ENCODE results near the gene PARVB. TPM values are rescaled to one million over a fixed set of nuclear protein-coding genes. Genes with fewer than 3 reads are reported as not detected.

The PARVB gene
- total RNA-seq, 1 donor from 2014 or later, result 49.3 TPM

DNA sequence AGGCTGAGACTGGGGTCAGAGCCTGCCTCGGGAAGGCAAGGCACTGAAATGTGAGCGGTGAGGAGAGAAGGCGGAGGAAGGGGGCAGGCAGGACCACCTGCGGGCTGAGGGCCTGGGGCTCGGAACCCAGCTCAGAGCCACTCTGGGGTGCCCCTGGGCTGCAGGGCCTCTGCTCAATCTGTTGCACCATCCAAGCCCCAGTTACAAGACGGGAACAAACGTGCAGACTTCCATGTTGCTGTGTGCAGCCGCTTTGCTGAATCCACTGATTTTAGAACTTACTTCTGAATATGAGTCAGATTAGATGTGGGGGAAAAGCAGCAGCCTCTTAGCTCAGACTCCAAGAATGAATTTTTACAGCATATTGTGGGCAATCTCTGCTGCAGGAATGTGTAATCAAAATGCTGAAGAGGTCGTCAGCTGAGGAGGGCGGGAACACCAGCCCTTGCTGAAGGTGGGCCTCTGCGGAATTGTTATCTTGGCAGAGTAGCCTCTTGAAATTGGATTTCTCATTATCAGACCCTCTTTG lies 178.2 kb downstream of the PARVB start:
- no peak for DNase-seq
- ATAC-seq, result no peak

DNA sequence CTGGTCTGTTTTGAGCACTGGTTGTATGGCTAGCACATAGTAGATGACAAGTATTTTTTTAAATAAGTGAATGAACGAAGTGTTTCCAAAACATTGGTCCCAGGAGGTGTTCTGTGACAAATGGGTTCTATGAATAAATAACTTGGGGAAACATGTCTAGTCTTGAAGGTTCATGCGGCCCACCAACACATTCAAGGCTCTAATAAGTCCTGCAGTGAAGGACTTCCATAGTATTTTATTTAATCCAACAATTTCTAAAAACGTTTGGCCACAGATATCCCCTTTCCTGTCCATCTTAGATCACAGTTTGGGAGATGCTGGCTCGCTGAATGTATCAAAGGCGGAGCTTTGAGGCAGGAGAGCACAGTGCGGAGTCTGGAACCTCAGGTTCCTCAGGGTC lies 179.1 kb downstream of the PARVB start:
- intact Hi-C loops (cut with DNase I), result no loop called here
- Histone ChIP-seq H3K27me3 (peaks cover 4% of the 10 kb centered on the region), H3K4me3 (no peak overlapping the region), H3K4me1 (no peaks in the 10 kb centered on the region), H3K36me3 (no peaks in the 10 kb centered on the region), H3K9me3 (no peaks in the 10 kb centered on the region), H3K27ac (no peak overlapping the region)
- ATAC-seq (no peak), DNase-seq (no peak)
- TF ChIP-seq, protein P1, sequence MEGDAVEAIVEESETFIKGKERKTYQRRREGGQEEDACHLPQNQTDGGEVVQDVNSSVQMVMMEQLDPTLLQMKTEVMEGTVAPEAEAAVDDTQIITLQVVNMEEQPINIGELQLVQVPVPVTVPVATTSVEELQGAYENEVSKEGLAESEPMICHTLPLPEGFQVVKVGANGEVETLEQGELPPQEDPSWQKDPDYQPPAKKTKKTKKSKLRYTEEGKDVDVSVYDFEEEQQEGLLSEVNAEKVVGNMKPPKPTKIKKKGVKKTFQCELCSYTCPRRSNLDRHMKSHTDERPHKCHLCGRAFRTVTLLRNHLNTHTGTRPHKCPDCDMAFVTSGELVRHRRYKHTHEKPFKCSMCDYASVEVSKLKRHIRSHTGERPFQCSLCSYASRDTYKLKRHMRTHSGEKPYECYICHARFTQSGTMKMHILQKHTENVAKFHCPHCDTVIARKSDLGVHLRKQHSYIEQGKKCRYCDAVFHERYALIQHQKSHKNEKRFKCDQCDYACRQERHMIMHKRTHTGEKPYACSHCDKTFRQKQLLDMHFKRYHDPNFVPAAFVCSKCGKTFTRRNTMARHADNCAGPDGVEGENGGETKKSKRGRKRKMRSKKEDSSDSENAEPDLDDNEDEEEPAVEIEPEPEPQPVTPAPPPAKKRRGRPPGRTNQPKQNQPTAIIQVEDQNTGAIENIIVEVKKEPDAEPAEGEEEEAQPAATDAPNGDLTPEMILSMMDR (IDR thresholded peaks at IDR 0.05), result no peak

More for the DNA sequence above, 178.2 kb downstream of the PARVB start:
- H3K36me3 ChIP-seq, result no peaks in the 10 kb centered on the region
- H3K9me3 ChIP-seq, result no peaks in the 10 kb centered on the region
- no peak overlapping the region for H3K27ac ChIP-seq
- H3K4me3 ChIP-seq, result no peak overlapping the region
- peaks cover 4% of the 10 kb centered on the region for H3K27me3 ChIP-seq
- no peaks in the 10 kb centered on the region for H3K4me1 ChIP-seq
- intact Hi-C loops (cut with DNase I), result no loop called here
- TF ChIP-seq, protein P1 (IDR thresholded peaks at IDR 0.05), result no peak

DNA sequence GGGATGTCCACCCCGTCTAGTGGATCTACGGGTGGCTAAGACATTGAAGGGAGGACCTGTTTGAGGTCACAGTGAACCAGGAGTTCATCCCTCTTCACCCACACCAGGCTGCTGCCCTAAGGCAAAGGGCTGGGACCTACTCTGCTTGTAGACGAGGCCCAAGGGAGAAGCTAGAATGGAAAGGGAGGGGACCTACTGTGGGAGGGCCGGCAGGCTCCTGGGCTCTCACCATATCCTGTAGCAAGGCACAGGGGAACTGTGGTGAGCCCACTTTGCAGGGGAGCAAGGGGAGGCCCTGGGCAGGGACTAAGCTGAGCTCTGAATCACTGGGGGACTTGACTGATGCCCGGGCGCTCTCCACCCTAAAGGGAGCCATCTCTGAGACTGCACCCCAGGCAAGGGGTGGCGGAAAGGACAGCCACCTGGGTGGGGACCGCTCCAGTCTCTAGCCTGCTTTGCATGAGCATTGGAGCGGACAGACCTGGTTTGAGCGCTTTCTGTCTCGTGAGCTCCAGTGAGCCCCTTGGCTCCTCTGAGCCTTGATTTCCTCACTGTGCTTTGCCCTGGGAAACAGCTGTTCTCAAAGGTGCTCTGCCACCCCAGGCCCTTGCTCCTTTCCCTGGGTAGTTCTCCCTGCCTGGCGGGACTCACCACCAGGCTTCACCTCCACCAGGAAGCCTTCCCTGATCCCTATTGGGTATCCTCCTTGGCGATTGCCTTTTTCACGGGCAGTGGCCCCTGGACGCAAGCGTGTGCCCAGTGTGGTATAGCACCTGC lies 180.8 kb downstream of the PARVB start:
- Histone ChIP-seq H3K36me3 (no peaks in the 10 kb centered on the region), H3K27me3 (peaks cover 4% of the 10 kb centered on the region), H3K27ac (no peak overlapping the region), H3K4me1 (no peaks in the 10 kb centered on the region), H3K9me3 (peaks cover 11% of the 10 kb centered on the region), H3K4me3 (no peak overlapping the region)
- TF ChIP-seq, protein P1 (IDR thresholded peaks at IDR 0.05), result no peak
- intact Hi-C loops (cut with DNase I), result no loop called here
- ATAC-seq, result no peak
- no peak for DNase-seq

DNA sequence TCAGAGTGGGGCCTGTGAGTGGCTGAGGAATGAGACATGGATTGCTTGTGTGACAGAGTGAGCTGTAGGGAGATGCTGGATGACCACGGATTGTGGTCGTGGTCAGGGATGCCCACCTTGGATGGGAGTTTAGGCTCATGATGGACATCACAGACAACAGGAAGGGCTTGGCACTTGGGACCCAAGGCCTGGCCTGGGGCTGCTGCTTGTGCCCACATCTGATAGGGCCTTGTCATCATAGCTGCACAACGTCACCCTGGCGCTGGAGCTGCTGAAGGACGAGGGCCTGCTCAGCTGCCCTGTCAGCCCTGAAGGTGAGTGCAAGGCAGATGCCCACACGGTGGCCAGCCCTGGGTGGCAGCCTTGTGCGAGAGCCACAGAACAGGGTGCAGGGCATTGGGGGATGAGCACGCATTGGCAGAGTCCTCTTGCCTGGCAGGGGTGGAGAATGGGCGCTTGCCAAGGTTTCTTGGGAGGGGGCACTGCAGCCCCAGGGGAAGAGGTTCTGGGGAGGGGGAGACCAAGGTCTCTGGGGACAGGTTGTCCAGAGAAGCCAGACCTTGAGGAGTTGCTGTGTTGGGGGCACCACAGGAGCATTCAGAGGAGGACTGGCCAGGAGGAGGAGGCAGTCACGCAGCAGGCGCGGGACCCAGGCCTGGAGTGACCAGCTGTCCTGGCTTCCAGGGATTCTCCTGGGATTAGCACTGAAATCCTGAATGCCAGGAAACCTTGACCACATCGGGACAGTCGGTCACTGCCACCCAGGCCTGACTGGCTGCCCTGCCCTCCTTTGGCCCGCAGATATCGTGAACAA lies 181.6 kb downstream of the PARVB start:
- intact Hi-C loops (cut with DNase I), result no loop called here
- ATAC-seq (no peak), DNase-seq (peak; percentile 57)
- H3K27ac ChIP-seq, result no peak overlapping the region
- H3K9me3 ChIP-seq, result peaks cover 12% of the 10 kb centered on the region
- H3K4me3 ChIP-seq, result no peak overlapping the region
- no peaks in the 10 kb centered on the region for H3K27me3 ChIP-seq
- TF ChIP-seq, protein P1 (IDR thresholded peaks at IDR 0.05), result no peak
- no peaks in the 10 kb centered on the region for H3K4me1 ChIP-seq
- H3K36me3 ChIP-seq, result no peaks in the 10 kb centered on the region

DNA sequence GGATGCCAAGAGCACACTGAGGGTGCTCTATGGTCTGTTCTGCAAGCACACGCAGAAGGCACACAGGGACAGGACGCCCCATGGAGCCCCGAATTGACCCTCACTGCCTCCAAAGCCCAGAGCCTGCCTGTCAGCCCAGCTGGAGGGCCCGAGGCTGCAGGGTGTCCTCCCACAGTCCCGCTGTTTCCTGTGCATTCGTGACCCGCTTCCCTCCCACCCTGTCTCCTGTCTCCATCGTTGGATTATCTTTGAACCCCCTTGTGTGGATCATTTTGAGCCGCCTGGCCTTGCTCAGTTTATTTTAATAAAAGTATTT lies 182.2 kb downstream of the PARVB start:
- no peak for DNase-seq
- TF ChIP-seq, protein P1 (IDR thresholded peaks at IDR 0.05), result no peak
- Histone ChIP-seq H3K27me3 (no peaks in the 10 kb centered on the region), H3K4me3 (no peak overlapping the region), H3K36me3 (no peaks in the 10 kb centered on the region), H3K9me3 (peaks cover 12% of the 10 kb centered on the region), H3K27ac (no peak overlapping the region), H3K4me1 (no peaks in the 10 kb centered on the region)
- no peak for ATAC-seq
- intact Hi-C loops (cut with DNase I), result no loop called here

Measured in upper lobe of right lung (tissue), 1 donor.